ENCODE measurements around the gene DUSP18.

DUSP18 gene

GRCh38 chr22:30697975-30698374 is 30.3 kb upstream of the DUSP18 start:
- H3K36me3 ChIP-seq (ENCODE audit: insufficient read depth): no peaks in the 10 kb centered on the region
- no peak overlapping the region for H3K9ac ChIP-seq
- no peaks in the 10 kb centered on the region for H3K27me3 ChIP-seq (ENCODE audit: insufficient read depth, low read depth)
- no peak overlapping the region for H2AFZ ChIP-seq (ENCODE audit: low read depth)
- peaks cover 21% of the 10 kb centered on the region; the same call in 1 of the 2 replicates for H3K79me2 ChIP-seq (ENCODE audit: insufficient read depth, low read depth)
- H3K4me3 ChIP-seq (IDR thresholded peaks at IDR 0.05; ENCODE audit: insufficient read depth, low read depth, low read length): no peak overlapping the region
- no peak for TF ChIP-seq CTCF (conservative IDR thresholded peaks at IDR 0.05; ENCODE audit: low read depth, low read length)
- H3K27ac ChIP-seq: no peak overlapping the region
- peaks cover 66% of the 10 kb centered on the region for H3K4me1 ChIP-seq (ENCODE audit: low read depth, poor library complexity, severe bottlenecking)
- H4K20me1 ChIP-seq (ENCODE audit: insufficient read depth): no peaks in the 10 kb centered on the region
- H3K4me2 ChIP-seq: no peak overlapping the region

- Histone ChIP-seq H3K4me1 (ENCODE audit: low read depth, poor library complexity, severe bottlenecking) (peaks cover 47% of the 10 kb centered on the region), H3K4me3 (IDR thresholded peaks at IDR 0.05; ENCODE audit: insufficient read depth, low read depth, low read length) (no peak overlapping the region), H3K36me3 (ENCODE audit: insufficient read depth) (no peaks in the 10 kb centered on the region), H3K27ac (no peak overlapping the region), H3K4me2 (peak overlapping the region; percentile 65), H3K9ac (no peak overlapping the region; the same call in 1 of the 2 replicates), H2AFZ (ENCODE audit: low read depth) (no peak overlapping the region), H3K27me3 (ENCODE audit: insufficient read depth, low read depth) (no peaks in the 10 kb centered on the region), H3K79me2 (ENCODE audit: insufficient read depth, low read depth) (peaks cover 21% of the 10 kb centered on the region; the same call in 1 of the 2 replicates), H4K20me1 (ENCODE audit: insufficient read depth) (no peaks in the 10 kb centered on the region)
- no peak for TF ChIP-seq CTCF (conservative IDR thresholded peaks at IDR 0.05; ENCODE audit: low read depth, low read length)
Measured at GRCh38 chr22:30695871-30696655, 28.4 kb upstream of the DUSP18 start.

GRCh38 chr22:30695351-30695851 is 27.7 kb upstream of the DUSP18 start:
- TF ChIP-seq CTCF (conservative IDR thresholded peaks at IDR 0.05; ENCODE audit: low read depth, low read length): no peak
- peak overlapping the region; percentile 63; the same call in 1 of the 2 replicates for H3K9ac ChIP-seq
- no peak overlapping the region for H3K4me3 ChIP-seq (IDR thresholded peaks at IDR 0.05; ENCODE audit: insufficient read depth, low read depth, low read length)
- H3K79me2 ChIP-seq (ENCODE audit: insufficient read depth, low read depth): peaks cover 21% of the 10 kb centered on the region; the same call in 1 of the 2 replicates
- no peaks in the 10 kb centered on the region for H4K20me1 ChIP-seq (ENCODE audit: insufficient read depth)
- H3K36me3 ChIP-seq (ENCODE audit: insufficient read depth): no peaks in the 10 kb centered on the region
- peak overlapping the region; percentile 39; the same call in 1 of the 2 replicates for H2AFZ ChIP-seq (ENCODE audit: low read depth)
- no peaks in the 10 kb centered on the region for H3K27me3 ChIP-seq (ENCODE audit: insufficient read depth, low read depth)
- no peak overlapping the region for H3K27ac ChIP-seq
- H3K4me1 ChIP-seq (ENCODE audit: low read depth, poor library complexity, severe bottlenecking): peaks cover 40% of the 10 kb centered on the region
- H3K4me2 ChIP-seq: peak overlapping the region; percentile 65

GRCh38 chr22:30694640-30695350 is 27.1 kb upstream of the DUSP18 start, which contains the start of gene OSBP2:
Gene OSBP2 (plus strand): TSS chr22:30694874. CDS start chr22:30694910, 36 bp downstream.
- Histone ChIP-seq H3K79me2 (ENCODE audit: insufficient read depth, low read depth) (peaks cover 21% of the 10 kb centered on the region; the same call in 1 of the 2 replicates), H3K4me3 (IDR thresholded peaks at IDR 0.05; ENCODE audit: insufficient read depth, low read depth, low read length) (no peak within 1 kb of the TSS), H3K9ac (peak within 1 kb of the TSS; percentile 84), H3K4me2 (peak within 1 kb of the TSS; percentile 65), H3K27me3 (ENCODE audit: insufficient read depth, low read depth) (no peaks in the 10 kb centered on the region), H4K20me1 (ENCODE audit: insufficient read depth) (no peaks in the 10 kb centered on the region), H3K27ac (peak within 1 kb of the TSS; percentile 72), H2AFZ (ENCODE audit: low read depth) (peak within 1 kb of the TSS; percentile 96), H3K4me1 (ENCODE audit: low read depth, poor library complexity, severe bottlenecking) (peaks cover 36% of the 10 kb centered on the region), H3K36me3 (ENCODE audit: insufficient read depth) (no peaks in the 10 kb centered on the region)
- no peak for TF ChIP-seq CTCF (conservative IDR thresholded peaks at IDR 0.05; ENCODE audit: low read depth, low read length)

Measured in KMS-11 (cell line).